DMS153 treated with DMSO at 0.1 percent for 48 hours (cell line): ENCODE measurements around the gene FKRP.
"Not testable (repeated sequence)": the region's sequence is repeated elsewhere in the genome, so short reads cannot be mapped to it uniquely, and the experiment has no call there.

ENCODE experiments used
- DNase-seq: peaks from one replicate; lab custom pipeline; 2025; ENCODE audit not compliant: unreplicated experiment; lab: John Stamatoyannopoulos, UW

The FKRP gene, protein sequence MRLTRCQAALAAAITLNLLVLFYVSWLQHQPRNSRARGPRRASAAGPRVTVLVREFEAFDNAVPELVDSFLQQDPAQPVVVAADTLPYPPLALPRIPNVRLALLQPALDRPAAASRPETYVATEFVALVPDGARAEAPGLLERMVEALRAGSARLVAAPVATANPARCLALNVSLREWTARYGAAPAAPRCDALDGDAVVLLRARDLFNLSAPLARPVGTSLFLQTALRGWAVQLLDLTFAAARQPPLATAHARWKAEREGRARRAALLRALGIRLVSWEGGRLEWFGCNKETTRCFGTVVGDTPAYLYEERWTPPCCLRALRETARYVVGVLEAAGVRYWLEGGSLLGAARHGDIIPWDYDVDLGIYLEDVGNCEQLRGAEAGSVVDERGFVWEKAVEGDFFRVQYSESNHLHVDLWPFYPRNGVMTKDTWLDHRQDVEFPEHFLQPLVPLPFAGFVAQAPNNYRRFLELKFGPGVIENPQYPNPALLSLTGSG

DNA sequence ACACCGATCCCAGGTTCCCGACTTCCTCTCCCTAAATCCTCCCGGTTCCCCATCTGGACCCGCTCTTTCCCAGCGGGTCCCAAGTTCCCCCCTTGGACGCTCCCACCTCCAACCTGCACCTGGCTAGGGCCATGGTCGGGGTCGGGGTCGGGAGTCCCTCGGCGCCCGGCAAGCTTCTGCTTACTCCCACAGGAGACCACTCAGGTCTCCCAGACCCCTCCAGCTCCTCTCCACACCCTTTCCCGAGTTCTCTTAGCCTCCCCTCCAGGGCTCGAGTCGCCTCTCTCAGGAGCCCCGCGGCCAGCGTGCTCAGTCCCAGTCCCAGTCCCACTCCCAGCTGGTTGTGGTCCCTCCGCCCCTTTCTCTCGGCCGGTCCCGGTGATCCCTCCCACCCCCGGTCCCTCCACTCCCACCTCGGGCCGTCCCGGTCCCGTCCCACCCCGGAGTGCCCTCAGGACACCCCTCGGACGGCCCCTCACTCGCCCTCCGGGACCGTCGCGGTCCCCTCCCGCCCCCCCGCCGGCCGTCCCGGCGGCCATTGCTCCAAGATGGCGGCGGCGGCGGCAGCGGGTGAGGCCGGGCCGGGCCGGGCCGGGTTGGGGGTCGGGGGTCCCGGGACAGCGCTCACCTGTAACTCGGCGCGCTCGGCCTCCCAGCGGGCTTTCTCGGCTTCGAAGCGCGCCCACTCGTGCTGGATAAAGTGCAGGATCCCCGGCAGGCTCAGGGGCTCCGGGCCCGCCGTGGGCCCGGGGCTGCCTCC is at the start of gene FKRP:
Gene FKRP, plus strand, starts transcription at position 537 of the 760 bp plus-strand sequence. CDS start 9,394 bp downstream, outside the sequence.
- no peak for DNase-seq

DNA sequence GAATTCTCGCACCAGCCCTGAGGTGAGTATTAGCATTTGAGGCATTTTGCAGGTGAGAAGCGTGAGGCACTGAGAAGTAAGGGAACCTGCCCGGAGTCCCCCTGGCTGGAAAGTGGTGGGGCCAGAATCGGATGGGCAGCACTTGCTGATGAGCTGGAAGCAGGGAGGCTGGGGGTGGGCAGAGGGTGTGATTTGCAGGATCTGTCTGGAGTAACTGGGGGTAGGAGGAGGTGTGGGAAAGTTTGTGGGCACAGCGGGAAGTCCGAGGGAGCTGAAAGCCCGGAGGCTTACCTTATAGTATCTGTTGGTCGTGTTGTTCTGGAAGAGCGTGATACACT is 49.0 kb upstream of the FKRP start:
- DNase-seq = no peak

DNA sequence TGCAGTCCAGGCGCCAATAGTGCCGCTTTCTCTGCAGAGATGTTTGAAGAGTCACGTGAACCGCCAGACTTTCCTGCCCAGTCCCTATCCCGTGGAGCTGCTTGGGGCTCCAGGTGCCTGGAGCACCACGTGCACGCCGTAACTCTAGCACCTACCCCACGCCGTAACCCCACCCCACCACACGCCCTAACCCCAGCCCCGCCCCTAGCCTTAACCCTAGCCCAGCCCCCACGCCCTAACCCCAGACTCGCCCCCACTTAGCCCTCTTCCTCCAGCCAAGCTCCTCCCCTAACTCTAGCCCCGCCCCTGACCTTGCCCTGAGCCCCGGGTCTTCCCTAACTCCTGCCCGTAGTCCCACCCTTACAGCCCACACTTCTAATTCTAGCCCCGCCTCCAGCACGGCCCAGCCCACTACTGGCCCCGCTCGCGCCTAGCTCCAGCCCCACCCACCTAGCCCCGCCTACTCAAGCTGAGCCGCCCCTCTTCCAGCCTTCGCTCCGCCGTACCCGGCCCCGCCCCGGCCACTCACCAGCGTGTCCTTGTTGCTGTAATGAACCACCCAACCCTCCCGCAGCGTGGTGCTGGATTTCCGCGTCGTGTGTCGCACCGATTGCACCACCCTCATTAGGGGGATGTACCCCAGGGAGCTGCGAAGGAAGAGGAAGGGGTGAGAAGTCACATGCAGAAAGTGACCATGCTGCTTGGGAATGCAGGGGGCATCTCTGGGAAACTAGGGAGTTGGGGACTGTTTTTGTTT is 48.5 kb upstream of the FKRP start:
- no peak for DNase-seq

DNA sequence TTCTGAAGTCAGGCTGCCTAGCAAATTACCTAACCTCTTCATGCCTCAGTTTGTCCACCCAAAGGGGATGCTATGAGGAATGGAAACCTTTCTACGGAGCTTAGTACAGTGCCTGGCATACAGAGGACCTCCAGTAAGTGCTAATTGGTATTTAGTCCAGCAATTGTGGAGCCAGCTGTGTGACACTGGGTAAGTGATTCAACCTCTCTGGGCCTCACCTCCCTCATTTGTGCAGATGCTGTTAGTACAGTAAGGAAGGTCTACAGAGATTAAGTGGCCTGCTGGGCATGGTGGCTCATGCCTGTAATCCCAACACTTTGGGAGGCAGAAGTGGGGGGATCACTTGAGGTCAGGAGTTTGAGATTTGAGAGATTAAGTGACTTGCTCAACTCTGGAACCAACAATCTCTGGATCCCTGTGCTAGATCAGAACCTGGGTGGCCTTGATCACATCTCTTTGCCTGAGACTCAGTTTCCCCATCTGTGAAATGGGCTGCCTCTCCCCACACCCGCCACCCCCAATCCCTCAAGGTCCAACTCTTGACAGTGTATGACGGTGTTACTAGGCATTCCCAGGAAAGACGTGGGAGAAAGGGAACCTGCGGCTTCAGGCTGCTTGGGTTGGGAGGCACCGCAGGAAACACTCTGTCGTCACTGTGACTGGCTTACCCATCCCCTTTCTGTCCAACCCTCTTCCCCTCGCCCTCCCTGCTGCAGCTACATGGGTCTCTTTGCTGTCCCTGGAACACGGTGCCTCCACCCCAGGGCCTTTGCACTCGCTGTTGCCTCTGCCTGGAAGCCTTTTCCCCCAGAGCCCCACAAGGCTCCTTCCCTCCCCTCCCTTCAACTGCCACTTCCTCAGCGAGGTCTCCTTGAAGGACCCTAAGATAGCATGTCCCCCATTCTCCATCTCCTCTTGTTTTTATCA is 47.2 kb upstream of the FKRP start:
- DNase-seq = no peak

DNA sequence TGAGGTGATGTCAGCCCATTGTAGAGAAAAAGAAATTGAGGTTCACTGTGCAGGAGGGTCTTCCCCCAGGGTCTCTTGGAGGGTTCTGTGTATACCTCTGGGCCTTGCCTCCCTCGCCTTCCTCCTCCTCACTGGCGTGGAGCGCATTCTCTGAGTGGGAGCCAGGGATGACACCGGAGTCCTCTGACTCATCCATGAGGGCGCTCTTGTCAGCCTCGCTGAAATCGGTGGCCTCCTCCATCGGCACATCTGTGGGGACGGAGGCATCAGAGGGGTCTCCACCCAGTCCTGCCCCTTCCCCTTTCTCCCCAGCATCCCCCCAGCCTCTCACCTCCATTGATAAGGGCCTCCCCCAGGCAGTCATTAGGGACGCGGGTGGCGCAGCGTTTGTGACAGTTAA is 45.2 kb upstream of the FKRP start:
- no peak for DNase-seq

DNA sequence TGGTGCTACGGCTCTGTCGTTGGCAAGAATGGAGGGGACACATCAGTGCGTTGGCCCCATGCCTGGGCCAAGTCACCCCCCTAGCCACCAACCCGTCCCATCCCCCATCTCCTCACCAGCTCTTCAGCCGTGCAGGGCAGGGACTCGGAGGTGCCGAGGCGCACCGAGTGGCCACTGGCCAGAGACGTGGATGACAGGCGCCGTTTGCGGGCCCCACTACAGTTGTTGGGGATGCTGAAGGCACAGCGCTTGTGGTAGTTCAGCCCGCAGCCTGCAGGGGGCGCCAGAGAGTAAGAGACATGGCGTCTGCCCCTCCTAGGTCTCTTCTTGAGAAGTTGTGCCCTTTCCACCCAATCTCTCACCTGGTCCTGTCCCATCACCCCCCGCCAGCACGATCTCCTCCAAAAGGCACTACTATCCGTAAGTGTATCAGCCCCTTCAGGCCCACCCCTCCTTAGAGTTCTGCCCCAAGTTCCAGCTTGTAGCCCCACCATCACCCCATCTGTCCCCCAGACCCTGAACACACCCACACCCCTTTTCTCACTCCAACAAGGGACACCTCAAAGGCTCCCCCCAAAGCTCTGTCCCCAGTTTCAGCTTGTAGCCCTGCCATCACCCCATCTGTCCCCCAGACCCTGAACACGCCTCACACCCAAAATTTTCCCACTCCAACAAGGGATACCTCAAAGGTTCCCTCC is 41.3 kb upstream of the FKRP start:
- no peak for DNase-seq

DNA sequence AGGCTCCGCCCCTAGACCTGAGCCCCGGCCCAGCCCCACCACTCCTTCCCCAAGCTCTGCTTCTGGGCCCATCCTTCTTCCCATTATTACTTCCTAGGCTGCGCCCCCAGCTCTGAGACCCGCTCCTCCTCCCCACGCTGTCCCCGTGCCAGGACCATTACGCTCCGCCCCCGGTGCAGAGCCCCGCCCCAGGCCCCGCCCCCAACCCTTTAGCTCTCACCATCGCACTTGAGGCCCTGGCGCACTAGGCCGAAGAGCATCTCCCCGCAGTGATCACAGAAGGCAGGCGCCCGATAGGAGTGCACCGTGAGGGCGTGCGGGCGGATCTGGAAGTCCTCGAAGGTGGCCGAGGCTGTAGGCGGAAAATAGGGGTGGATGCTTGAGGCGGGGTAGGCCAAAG is 35.2 kb upstream of the FKRP start:
- DNase-seq = no peak

DNA sequence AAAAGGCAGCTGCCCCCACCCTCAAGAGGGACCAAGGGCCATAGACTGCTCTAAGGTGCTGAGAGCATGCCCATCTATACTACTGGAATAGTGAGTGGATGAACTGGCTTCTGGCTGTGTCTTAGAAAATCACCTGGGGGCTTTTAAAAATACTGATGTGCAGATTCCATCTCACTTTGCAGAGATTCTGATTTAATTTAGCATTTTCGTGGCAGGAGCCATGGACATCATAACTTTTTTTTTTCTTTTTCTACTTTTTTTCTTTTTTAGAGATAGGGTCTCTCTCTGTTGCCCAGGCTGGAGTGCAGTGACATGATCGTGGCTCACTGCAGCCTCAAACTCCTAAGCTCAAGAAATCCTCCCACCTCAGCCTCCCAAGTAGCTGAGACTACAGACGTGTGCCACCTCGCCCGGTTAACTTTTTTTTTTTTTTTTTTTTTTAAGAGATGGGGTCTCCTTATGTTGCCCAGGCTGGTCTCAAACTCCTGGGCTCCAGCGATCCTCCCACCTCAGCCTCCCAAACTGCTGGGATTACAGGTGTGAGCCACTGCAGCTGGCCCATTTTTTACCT is 33.0 kb upstream of the FKRP start:
- not testable (repeated sequence) for DNase-seq

DNA sequence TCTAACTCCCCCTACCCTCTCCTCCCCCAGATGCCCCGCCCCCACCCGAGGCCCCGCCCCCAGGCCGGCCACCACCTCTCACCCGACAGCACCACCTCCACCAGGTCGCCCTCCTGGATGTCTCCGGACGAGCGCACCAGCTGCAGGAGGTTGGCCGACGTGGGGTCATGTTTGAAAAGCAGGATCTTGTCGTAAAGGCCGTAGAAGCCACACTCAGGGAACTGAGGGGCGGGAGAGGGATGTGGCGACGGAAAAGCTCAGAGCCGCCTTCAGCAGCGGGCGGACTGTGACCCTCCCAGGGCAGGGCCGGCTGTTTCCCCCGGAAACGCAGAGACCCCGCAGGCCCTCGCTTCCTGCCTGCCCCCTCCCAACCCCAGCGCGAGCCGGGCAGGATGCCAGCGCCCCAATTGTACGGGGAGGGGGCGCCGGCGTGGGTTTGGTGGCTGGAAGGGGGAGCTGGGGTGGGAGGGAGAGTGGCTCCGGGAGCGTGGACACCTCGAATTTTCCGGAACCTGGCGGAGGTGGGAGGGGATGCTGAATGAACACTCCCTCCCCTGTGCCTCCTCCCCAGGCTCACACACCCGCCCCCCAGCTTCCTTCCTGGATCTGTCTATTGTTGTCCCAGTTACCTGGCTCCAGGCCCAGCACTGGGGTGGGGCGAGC is 31.9 kb upstream of the FKRP start:
- peak; percentile 68 for DNase-seq

DNA sequence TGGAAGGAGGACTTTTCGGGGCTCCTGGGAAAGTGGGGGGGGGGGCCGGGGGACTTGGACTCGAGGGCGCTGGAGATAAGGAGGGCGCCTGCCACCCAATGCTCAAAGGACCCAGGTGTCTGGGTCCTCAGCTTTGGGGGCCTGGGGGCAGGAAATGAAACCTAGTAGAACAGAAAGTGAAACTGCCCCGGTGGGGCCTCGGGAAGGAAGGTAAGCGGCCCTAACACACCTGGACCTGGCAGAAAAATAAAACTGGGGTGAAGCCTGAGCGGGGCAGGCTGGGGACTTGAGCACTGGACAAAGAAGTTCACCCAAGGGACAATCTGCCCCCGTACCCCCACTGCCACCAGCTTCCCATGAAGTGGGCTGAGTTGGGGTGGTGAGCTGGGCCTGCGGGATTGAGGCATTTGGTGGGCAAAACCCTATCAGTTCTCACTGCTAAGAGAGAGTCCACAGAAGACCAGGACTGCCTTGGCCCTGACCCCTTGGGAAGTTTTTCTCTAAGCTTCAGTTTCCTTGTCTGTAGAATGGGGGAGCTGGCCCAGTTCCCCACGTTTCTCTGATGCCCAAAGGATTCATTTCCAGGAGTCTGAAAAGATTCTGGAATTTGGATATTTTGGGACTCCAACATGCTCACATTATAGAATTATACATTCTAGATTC is 31.3 kb upstream of the FKRP start:
- DNase-seq = peak; percentile 66

DNA sequence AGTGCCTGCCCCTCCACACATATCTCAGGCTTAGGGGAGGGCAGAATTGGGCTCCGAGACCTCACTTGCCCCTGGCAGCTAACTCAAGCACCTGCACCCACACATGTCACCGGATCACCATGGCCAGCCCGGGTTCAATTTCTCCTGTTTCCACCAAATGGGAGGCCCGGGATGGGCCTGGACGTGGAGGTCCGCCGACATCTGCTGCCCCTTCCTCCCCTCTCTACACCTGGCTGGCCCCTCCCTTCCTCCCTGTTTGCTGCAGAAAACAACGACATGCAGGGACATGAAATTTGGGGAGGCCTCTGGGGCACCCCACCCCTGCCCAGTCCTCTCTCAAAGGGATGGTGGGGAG is 30.3 kb upstream of the FKRP start:
- no peak for DNase-seq

DNA sequence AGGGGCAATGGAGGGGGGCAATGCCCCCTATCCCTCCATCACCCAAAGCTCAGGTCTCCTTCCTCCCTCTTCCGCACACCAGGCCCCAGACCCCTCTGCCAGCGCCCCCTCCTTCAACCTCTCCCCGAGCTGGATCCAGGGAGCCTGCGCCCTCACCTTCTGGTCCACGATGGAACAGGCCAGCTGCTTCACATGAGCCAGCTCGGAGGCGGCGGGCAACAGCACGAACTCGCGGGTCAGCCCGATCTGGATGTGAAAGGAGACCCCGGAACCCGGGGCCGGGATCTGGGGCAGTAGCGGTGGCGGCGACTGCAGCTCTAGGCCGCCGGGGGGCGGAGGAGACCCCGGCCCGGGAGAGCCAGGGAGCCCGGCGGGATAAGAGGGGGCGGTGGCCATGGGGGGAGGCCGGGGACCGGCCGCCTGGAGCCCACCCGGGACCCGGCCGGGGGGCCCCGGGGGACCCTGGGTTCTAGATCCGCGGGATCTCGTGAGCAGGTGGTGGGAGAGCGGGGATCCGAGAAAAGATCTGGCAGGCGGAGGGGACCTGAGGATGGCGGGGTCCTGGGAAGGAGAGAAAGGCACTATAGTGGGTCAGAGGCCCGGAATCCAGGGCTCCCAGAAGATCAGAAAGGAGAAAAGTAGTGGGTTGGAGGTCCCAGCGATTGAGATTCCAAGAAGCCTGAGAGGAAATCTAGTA is 29.7 kb upstream of the FKRP start:
- DNase-seq = no peak

DNA sequence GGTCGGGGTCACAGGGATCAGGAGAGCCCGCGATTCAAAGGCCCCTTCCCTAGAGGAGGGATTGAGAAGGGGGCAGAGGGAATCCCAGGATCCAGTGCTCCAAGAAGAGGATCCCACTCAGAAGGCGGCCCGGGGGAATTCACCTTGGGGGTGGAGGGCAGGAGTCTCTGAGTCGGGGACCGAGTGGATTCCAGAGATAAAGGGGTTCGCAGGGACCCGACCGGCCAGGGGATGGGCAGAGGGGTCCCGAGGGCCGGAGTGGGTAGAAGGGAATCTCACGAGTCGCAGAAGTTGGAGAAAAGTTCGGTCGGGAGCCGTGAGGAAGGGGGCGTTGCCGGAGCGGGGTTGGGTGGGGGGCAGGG is 29.2 kb upstream of the FKRP start:
- DNase-seq = no peak

DNA sequence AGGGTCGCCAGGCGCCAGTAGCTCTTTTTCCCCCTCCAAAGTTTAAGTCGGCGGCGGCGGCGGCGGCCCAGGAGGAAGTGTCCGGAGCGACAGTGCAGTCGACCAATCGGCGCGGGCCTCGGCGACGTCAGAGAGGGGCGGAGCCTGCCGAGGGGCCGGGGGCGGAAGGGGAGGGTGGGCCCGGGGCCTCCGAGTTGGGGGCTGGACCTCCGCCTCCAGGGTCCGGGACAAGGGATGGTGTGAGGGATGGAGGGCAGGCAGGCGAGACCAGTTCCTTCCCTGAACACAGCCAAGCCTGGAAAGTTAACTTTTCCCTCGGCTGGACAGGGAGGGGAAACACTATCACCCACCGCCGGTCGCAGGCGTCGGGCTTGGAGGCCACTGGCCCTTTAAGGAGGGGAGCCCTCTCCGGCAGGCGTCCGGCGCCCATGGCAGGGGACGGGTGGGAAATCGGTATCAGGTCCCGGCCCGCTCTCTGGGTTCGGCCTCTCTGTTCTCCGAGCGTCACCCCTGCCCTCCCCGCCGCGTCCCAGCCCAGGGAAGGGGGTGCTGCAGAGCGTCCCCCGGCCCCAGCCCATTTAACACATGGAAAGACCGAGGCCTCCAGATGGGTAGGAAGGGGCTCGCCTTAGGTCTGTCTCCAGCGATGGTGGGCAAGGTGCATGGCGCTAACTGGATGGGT is 28.7 kb upstream of the FKRP start, which contains the start of gene PRKD2:
Gene PRKD2, minus strand, starts transcription at position 81 of the 682 bp plus-strand sequence. CDS start 744 bp downstream, outside the sequence.
- peak; percentile 32 for DNase-seq

DNA sequence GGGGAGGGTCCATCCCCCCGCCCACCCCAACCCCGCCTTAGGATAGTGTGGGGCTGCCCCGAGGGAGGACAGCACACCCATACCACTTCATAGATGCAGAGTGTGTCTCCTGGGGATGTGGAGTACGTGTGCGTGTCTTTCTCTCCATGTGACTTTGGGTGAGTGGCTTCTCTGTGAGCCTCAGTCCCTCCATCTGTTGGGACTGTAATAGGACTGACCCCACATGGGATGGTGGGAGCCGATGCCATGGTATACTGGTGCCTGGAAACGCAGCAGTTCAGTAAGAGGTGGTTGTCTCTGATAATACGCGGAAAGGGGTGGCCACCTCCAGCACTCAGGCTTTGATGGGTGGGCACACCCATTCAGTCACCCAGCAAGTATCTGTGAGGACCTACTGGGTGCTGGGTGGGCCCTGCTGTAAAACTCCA is 28.1 kb upstream of the FKRP start:
- DNase-seq = no peak

DNA sequence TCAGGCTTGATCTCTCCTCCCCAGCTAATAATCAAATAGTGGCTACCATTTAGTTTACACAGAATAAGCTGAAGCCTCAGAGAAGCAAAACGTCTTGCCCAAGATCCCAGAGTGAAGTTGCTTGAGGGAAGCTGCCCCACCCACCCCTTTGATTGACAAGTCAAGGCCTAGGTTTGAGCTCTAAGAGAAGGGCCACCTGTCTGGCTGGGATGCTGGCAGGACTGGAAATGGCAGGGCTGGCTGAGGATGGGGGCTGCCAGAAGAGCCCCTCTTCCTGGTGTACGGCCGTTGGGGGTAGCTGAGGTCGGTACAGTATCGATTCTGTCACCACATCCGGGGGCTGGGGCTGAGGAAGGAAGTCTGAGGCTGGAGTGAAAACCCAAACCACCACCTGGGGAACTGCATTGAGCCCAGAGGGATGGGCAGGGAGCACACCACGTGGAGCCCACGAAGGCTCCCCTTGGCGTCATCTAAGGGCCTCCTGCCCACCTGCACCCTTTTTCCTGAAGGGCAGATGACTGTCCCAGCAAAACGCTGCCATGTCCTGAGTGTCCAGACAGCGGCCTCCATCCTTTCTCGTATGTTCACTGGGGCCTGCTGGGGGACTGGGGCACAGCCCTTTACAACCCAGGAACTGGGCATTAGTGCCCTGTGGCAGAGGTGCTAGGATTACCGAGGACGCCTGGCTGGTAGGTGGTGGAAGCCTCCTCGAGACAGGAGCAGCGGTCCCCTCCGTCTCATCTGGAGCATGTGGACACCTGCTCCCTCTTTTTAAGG is 27.5 kb upstream of the FKRP start:
- DNase-seq = no peak
